ENCODE measurements around the gene SSR4.

SSR4 gene

GRCh38 chrX:153766871-153767673 is 27.4 kb upstream of the SSR4 start:
- Histone ChIP-seq H3K9me2 (replicated peaks; ENCODE audit: control insufficient read depth, low read length) (no peaks in the 10 kb centered on the region), H3F3A (ENCODE audit: control insufficient read depth, insufficient read depth) (no peaks in the 10 kb centered on the region), H3K4me2 (ENCODE audit: low read length) (no peak overlapping the region), H3K27me3 (ENCODE audit: control insufficient read depth, low read length) (no peaks in the 10 kb centered on the region), H3K4me3 (ENCODE audit: low read length) (no peak overlapping the region), H4K20me1 (ENCODE audit: control insufficient read depth, insufficient read depth, low read depth, low read length) (no peaks in the 10 kb centered on the region), H3K4me1 (ENCODE audit: control insufficient read depth, low read length) (peaks cover 3% of the 10 kb centered on the region; the same call in 1 of the 2 replicates), H3K79me2 (ENCODE audit: control insufficient read depth, low read length) (no peaks in the 10 kb centered on the region), H3K36me3 (ENCODE audit: control insufficient read depth, low read length) (no peaks in the 10 kb centered on the region), H3K9me3 (ENCODE audit: control insufficient read depth, insufficient read depth, low read length) (no peaks in the 10 kb centered on the region), H3K27ac (ENCODE audit: low read depth, low read length) (no peak overlapping the region)
- TF ChIP-seq EZH2phosphoT487 (IDR thresholded peaks at IDR 0.05; ENCODE audit: borderline replicate concordance, low read length): no peak
- TF ChIP-seq, protein P1, sequence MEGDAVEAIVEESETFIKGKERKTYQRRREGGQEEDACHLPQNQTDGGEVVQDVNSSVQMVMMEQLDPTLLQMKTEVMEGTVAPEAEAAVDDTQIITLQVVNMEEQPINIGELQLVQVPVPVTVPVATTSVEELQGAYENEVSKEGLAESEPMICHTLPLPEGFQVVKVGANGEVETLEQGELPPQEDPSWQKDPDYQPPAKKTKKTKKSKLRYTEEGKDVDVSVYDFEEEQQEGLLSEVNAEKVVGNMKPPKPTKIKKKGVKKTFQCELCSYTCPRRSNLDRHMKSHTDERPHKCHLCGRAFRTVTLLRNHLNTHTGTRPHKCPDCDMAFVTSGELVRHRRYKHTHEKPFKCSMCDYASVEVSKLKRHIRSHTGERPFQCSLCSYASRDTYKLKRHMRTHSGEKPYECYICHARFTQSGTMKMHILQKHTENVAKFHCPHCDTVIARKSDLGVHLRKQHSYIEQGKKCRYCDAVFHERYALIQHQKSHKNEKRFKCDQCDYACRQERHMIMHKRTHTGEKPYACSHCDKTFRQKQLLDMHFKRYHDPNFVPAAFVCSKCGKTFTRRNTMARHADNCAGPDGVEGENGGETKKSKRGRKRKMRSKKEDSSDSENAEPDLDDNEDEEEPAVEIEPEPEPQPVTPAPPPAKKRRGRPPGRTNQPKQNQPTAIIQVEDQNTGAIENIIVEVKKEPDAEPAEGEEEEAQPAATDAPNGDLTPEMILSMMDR (IDR thresholded peaks at IDR 0.05; ENCODE audit: low read depth, low read length, poor library complexity, severe bottlenecking): no peak

GRCh38 chrX:153767674-153768055 is 26.8 kb upstream of the SSR4 start:
- no peaks in the 10 kb centered on the region for H3K79me2 ChIP-seq (ENCODE audit: control insufficient read depth, low read length)
- H3F3A ChIP-seq (ENCODE audit: control insufficient read depth, insufficient read depth): no peaks in the 10 kb centered on the region
- H3K4me1 ChIP-seq (ENCODE audit: control insufficient read depth, low read length): peaks cover 3% of the 10 kb centered on the region; the same call in 1 of the 2 replicates
- H3K9me2 ChIP-seq (replicated peaks; ENCODE audit: control insufficient read depth, low read length): no peaks in the 10 kb centered on the region
- H3K36me3 ChIP-seq (ENCODE audit: control insufficient read depth, low read length): no peaks in the 10 kb centered on the region
- no peak overlapping the region for H3K4me3 ChIP-seq (ENCODE audit: low read length)
- TF ChIP-seq EZH2phosphoT487 (IDR thresholded peaks at IDR 0.05; ENCODE audit: borderline replicate concordance, low read length): no peak
- TF ChIP-seq, protein P1 (IDR thresholded peaks at IDR 0.05; ENCODE audit: low read depth, low read length, poor library complexity, severe bottlenecking): no peak
- no peaks in the 10 kb centered on the region for H4K20me1 ChIP-seq (ENCODE audit: control insufficient read depth, insufficient read depth, low read depth, low read length)
- no peak overlapping the region for H3K4me2 ChIP-seq (ENCODE audit: low read length)
- H3K27me3 ChIP-seq (ENCODE audit: control insufficient read depth, low read length): no peaks in the 10 kb centered on the region
- H3K9me3 ChIP-seq (ENCODE audit: control insufficient read depth, insufficient read depth, low read length): no peaks in the 10 kb centered on the region
- H3K27ac ChIP-seq (ENCODE audit: low read depth, low read length): no peak overlapping the region

- H3K9me2 ChIP-seq (replicated peaks; ENCODE audit: control insufficient read depth, low read length): no peaks in the 10 kb centered on the region
- H3K4me3 ChIP-seq (ENCODE audit: low read length): no peak overlapping the region
- H3K4me1 ChIP-seq (ENCODE audit: control insufficient read depth, low read length): peaks cover 3% of the 10 kb centered on the region; the same call in 1 of the 2 replicates
- H3K27ac ChIP-seq (ENCODE audit: low read depth, low read length): no peak overlapping the region
- no peaks in the 10 kb centered on the region for H3K79me2 ChIP-seq (ENCODE audit: control insufficient read depth, low read length)
- H3K27me3 ChIP-seq (ENCODE audit: control insufficient read depth, low read length): no peaks in the 10 kb centered on the region
- TF ChIP-seq EZH2phosphoT487 (IDR thresholded peaks at IDR 0.05; ENCODE audit: borderline replicate concordance, low read length): no peak
- TF ChIP-seq, protein P1 (IDR thresholded peaks at IDR 0.05; ENCODE audit: low read depth, low read length, poor library complexity, severe bottlenecking): peak; percentile 19
- no peaks in the 10 kb centered on the region for H3K36me3 ChIP-seq (ENCODE audit: control insufficient read depth, low read length)
- H3K9me3 ChIP-seq (ENCODE audit: control insufficient read depth, insufficient read depth, low read length): no peaks in the 10 kb centered on the region
- no peaks in the 10 kb centered on the region for H3F3A ChIP-seq (ENCODE audit: control insufficient read depth, insufficient read depth)
- H4K20me1 ChIP-seq (ENCODE audit: control insufficient read depth, insufficient read depth, low read depth, low read length): no peaks in the 10 kb centered on the region
- no peak overlapping the region for H3K4me2 ChIP-seq (ENCODE audit: low read length)
Observed at GRCh38 chrX:153768311-153769157, 25.9 kb upstream of the SSR4 start.

Data from DOHH2 (cell line).